ENCODE data around the gene TSGA10. TPM values are rescaled to one million over a fixed set of nuclear protein-coding genes. Genes with fewer than 3 reads are reported as not detected.

Gene TSGA10
- total RNA-seq, 4 donors from 2014 or later: 0.40 to 5.8 (median 1.5) TPM

DNA sequence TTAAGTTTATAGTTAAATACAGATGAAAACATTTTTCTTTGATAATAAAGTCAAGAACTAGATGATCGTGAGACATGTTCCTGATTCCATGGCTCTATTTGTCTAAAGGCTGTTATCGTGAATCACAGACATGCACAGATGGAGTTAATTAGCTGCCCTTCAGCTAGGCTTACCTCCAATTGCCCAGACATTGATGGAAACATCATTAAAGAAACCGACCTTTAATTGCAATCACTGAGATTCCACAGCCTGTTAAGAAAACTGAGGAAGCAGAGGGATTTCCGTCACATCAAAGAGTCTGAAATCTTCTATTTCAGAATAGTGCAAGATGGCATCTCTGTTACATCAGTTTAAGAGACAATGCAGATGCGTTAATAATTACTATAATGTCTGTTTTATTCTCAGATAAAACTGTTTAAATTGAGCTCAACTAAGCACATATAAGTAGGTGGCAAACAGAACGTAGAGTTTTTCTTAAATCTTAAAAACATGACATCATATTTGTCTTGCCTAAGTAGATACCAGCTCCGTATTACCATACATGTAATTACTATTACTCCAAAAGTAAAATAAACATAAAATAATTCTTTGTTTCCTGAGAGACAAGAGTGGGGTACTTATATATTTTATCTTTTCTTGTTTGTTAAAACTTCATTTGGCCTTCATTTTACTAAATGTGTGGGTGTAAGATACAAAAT lies 194.8 kb downstream of the TSGA10 start:
- DNase-seq: no peak
- no peaks in the 10 kb centered on the region for H3K4me1 ChIP-seq
- no peak overlapping the region for H3K4me3 ChIP-seq
- intact Hi-C loops (cut with DNase I; ENCODE audit: low total_unique reads) (no loop called here), in situ Hi-C loops (cut with MboI; ENCODE audit: low sequenced_read_pairs in 4 of 4) (no loop called here)
- H3K9me3 ChIP-seq: no peaks in the 10 kb centered on the region
- TF ChIP-seq, protein P1, sequence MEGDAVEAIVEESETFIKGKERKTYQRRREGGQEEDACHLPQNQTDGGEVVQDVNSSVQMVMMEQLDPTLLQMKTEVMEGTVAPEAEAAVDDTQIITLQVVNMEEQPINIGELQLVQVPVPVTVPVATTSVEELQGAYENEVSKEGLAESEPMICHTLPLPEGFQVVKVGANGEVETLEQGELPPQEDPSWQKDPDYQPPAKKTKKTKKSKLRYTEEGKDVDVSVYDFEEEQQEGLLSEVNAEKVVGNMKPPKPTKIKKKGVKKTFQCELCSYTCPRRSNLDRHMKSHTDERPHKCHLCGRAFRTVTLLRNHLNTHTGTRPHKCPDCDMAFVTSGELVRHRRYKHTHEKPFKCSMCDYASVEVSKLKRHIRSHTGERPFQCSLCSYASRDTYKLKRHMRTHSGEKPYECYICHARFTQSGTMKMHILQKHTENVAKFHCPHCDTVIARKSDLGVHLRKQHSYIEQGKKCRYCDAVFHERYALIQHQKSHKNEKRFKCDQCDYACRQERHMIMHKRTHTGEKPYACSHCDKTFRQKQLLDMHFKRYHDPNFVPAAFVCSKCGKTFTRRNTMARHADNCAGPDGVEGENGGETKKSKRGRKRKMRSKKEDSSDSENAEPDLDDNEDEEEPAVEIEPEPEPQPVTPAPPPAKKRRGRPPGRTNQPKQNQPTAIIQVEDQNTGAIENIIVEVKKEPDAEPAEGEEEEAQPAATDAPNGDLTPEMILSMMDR (IDR thresholded peaks at IDR 0.05 in 4 of 5, conservative IDR thresholded peaks at IDR 0.05 in 1 of 5): no peak
- TF ChIP-seq POLR2A (IDR thresholded peaks at IDR 0.05): no peak
- no peaks in the 10 kb centered on the region for H3K36me3 ChIP-seq
- no peaks in the 10 kb centered on the region for H3K27me3 ChIP-seq
- ATAC-seq: no peak
- H3K27ac ChIP-seq: no peak overlapping the region

DNA sequence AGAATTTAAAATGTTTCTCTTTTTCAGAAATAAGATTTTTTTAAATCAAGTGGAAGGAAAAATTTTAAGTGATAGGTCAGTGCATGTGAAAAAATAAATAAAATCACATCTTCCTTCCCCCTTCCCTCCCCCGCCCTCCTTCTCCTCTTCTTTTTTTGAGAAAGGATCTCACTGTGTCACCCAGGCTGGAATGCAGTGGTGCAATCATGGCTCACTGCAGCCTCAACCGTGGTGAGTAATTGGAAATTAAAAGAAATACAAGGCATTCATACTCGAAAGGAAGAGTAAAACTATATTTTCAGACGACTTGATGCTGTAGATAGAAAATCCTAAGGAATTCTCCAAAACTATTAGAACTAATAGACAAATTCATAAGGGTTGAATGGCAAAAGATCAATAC lies 201.8 kb downstream of the TSGA10 start:
- TF ChIP-seq, protein P1 (IDR thresholded peaks at IDR 0.05 in 4 of 5, conservative IDR thresholded peaks at IDR 0.05 in 1 of 5): no peak
- no peak for TF ChIP-seq POLR2A (IDR thresholded peaks at IDR 0.05)
- in situ Hi-C loops (cut with MboI; ENCODE audit: low sequenced_read_pairs in 4 of 4) (no loop called here), intact Hi-C loops (cut with DNase I; ENCODE audit: low total_unique reads) (no loop called here)
- Histone ChIP-seq H3K9me3 (no peaks in the 10 kb centered on the region), H3K27me3 (peaks cover 0 to 8% (median 0%) of the 10 kb centered on the region in 3 donors), H3K4me1 (no peaks in the 10 kb centered on the region), H3K4me3 (no peak overlapping the region), H3K36me3 (no peaks in the 10 kb centered on the region), H3K27ac (no peak overlapping the region)
- DNase-seq: no peak
- ATAC-seq: no peak

DNA sequence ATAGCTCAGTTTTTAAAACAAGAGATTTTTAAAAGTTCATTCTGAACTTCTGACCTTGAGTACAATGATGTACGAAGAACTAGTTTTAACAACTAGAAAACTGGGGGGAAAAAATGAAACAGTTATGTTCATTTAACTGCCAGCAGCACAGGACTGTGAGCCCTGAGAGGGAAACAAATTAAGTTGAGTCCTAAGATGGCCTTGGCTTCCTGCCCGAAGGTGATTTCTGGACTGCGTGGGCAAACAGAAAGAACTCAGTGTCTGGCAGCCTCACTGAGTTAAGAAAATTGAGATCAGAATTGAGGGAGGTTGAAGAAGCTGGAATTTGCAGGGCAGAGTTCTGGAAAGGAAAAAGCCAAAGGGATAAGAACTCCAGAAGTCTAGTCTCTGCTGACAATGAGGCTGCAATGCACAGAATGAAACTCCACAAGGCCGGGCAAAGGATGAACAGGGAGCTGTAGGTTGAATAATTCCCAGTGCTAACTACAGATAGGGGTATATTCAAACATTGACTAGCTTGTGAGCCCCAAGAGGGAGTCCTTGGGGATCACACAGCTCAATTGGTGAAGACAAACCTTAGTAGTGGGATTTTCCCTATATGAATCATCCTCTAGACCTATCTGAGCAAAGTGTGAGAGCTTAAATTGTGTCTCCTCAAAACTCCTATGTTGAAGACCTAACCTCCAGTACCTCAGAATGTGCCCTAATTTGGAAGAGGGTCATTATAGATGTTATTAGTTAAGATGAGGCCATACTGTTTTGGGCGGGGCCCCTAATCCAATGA lies 205.6 kb downstream of the TSGA10 start:
- ATAC-seq: no peak
- intact Hi-C loops (cut with DNase I; ENCODE audit: low total_unique reads) (no loop called here), in situ Hi-C loops (cut with MboI; ENCODE audit: low sequenced_read_pairs in 4 of 4) (no loop called here)
- Histone ChIP-seq H3K27ac (no peak overlapping the region), H3K36me3 (no peaks in the 10 kb centered on the region), H3K9me3 (no peaks in the 10 kb centered on the region), H3K27me3 (peaks cover 0 to 6% (median 0%) of the 10 kb centered on the region in 3 donors), H3K4me3 (no peak overlapping the region), H3K4me1 (no peaks in the 10 kb centered on the region)
- no peak for DNase-seq
- TF ChIP-seq POLR2A (IDR thresholded peaks at IDR 0.05): no peak
- TF ChIP-seq, protein P1 (IDR thresholded peaks at IDR 0.05 in 4 of 5, conservative IDR thresholded peaks at IDR 0.05 in 1 of 5): no peak

DNA sequence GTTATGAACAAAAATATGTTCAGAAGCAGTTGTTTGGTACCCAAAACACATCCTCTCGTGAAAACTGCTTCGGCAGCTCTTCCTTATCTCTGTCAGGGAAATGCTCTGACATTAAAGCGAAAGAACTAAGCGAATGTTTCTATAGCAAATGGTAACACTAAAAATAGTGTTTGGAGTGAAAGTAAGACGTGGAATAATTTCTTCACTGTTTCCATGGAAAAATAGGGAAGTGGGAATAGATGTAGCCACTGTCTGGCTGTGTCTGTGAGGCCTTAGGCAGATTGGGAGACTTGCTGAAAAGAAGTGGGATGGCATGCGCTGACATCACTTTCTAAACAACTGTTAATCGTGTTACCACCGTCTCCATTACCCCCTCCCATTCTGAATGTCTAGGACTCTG lies 207.2 kb downstream of the TSGA10 start:
- Histone ChIP-seq H3K4me1 (no peaks in the 10 kb centered on the region), H3K4me3 (no peak overlapping the region), H3K27me3 (peaks cover 0 to 5% (median 0%) of the 10 kb centered on the region in 3 donors), H3K36me3 (no peaks in the 10 kb centered on the region), H3K9me3 (no peaks in the 10 kb centered on the region), H3K27ac (no peak overlapping the region)
- intact Hi-C loops (cut with DNase I; ENCODE audit: low total_unique reads) (no loop called here), in situ Hi-C loops (cut with MboI; ENCODE audit: low sequenced_read_pairs in 4 of 4) (no loop called here)
- DNase-seq (no peak), ATAC-seq (no peak)
- no peak for TF ChIP-seq POLR2A (IDR thresholded peaks at IDR 0.05)
- TF ChIP-seq, protein P1 (IDR thresholded peaks at IDR 0.05 in 4 of 5, conservative IDR thresholded peaks at IDR 0.05 in 1 of 5): no peak

Other genes with a start within 250 kb of the TSGA10 start
- 10 to 100 TPM in 1 of 4 donors, 1 to 10 TPM in 2, under 1 TPM in 1; 0.71 to 18.2 (median 2.9) TPM for gene CRACDL, start 218.7 kb downstream of the TSGA10 start, total RNA-seq
- gene C2orf15, start 13.2 kb downstream of the TSGA10 start, total RNA-seq: not detected
- 1 to 10 TPM; 4.2 to 7.5 (median 6.2) TPM for gene LIPT1, start within 50 bp of the TSGA10 start, total RNA-seq
- gene MITD1, start 26.1 kb upstream of the TSGA10 start, total RNA-seq: 10 to 100 TPM; 12.3 to 16.8 (median 13.2) TPM
- gene MRPL30, start 26.2 kb upstream of the TSGA10 start, total RNA-seq: 10 to 100 TPM; 29.3 to 43.4 (median 35.5) TPM
- gene LYG2, start 100.7 kb upstream of the TSGA10 start, total RNA-seq: not detected
- under 1 TPM in 1 of 4 donors, not detected in 3; 0.67 TPM for gene LYG1, start 146.3 kb upstream of the TSGA10 start, total RNA-seq
- gene TXNDC9, start 181.4 kb upstream of the TSGA10 start, total RNA-seq: 10 to 100 TPM; 23.3 to 32.4 (median 29.7) TPM
- 10 to 100 TPM; 33.0 to 71.3 (median 50.7) TPM for gene EIF5B, start 182.4 kb upstream of the TSGA10 start, total RNA-seq

Measured in gastrocnemius medialis (tissue), 4 donors.